Measurements from ENCODE around the gene LECT2. TPM values are rescaled to one million over a fixed set of nuclear protein-coding genes. Genes with fewer than 3 reads are reported as not detected.

Gene LECT2
- total RNA-seq, 1 donor from 2014 or later = not detected

- peak; percentile 87 for DNase-seq
- H3K27me3 Mint-ChIP-seq (ENCODE audit: unreplicated experiment) = peaks cover 3% of the 10 kb centered on the region
Measured at GRCh38 chr5:135977375-135977928, 22.7 kb upstream of the LECT2 start.

GRCh38 chr5:135976216-135976615, 21.4 kb upstream of the LECT2 start:
- TF ChIP-seq CTCF (IDR thresholded peaks at IDR 0.05; ENCODE audit: partially characterized antibody, unreplicated experiment) = no peak
- Mint-ChIP-seq H3K27me3 (ENCODE audit: unreplicated experiment) (peaks cover 3% of the 10 kb centered on the region), H3K9me3 (ENCODE audit: unreplicated experiment) (peaks cover 2% of the 10 kb centered on the region), H3K36me3 (ENCODE audit: unreplicated experiment) (no peaks in the 10 kb centered on the region), H3K4me1 (ENCODE audit: low read depth, unreplicated experiment) (no peaks in the 10 kb centered on the region), H3K27ac (ENCODE audit: unreplicated experiment) (no peak overlapping the region), H3K4me3 (ENCODE audit: unreplicated experiment) (no peak overlapping the region)
- DNase-seq = no peak

More at GRCh38 chr5:135977375-135977928, 22.7 kb upstream of the LECT2 start:
- Mint-ChIP-seq H3K9me3 (ENCODE audit: unreplicated experiment) (peaks cover 2% of the 10 kb centered on the region), H3K36me3 (ENCODE audit: unreplicated experiment) (no peaks in the 10 kb centered on the region), H3K4me1 (ENCODE audit: low read depth, unreplicated experiment) (no peaks in the 10 kb centered on the region), H3K27ac (ENCODE audit: unreplicated experiment) (no peak overlapping the region), H3K4me3 (ENCODE audit: unreplicated experiment) (no peak overlapping the region)
- peak; percentile 83 for TF ChIP-seq CTCF (IDR thresholded peaks at IDR 0.05; ENCODE audit: partially characterized antibody, unreplicated experiment)

- H3K27ac Mint-ChIP-seq (ENCODE audit: unreplicated experiment) = no peak overlapping the region
- no peaks in the 10 kb centered on the region for H3K4me1 Mint-ChIP-seq (ENCODE audit: low read depth, unreplicated experiment)
- H3K9me3 Mint-ChIP-seq (ENCODE audit: unreplicated experiment) = peaks cover 2% of the 10 kb centered on the region
- no peak for TF ChIP-seq CTCF (IDR thresholded peaks at IDR 0.05; ENCODE audit: partially characterized antibody, unreplicated experiment)
- H3K27me3 Mint-ChIP-seq (ENCODE audit: unreplicated experiment) = peaks cover 3% of the 10 kb centered on the region
- H3K4me3 Mint-ChIP-seq (ENCODE audit: unreplicated experiment) = no peak overlapping the region
- no peak for DNase-seq
- H3K36me3 Mint-ChIP-seq (ENCODE audit: unreplicated experiment) = no peaks in the 10 kb centered on the region
Measured at GRCh38 chr5:135975122-135975521, 20.3 kb upstream of the LECT2 start.

- no peak for TF ChIP-seq CTCF (IDR thresholded peaks at IDR 0.05; ENCODE audit: partially characterized antibody, unreplicated experiment)
- H3K4me1 Mint-ChIP-seq (ENCODE audit: low read depth, unreplicated experiment) = no peaks in the 10 kb centered on the region
- peaks cover 2% of the 10 kb centered on the region for H3K9me3 Mint-ChIP-seq (ENCODE audit: unreplicated experiment)
- no peak overlapping the region for H3K4me3 Mint-ChIP-seq (ENCODE audit: unreplicated experiment)
- DNase-seq = no peak
- no peaks in the 10 kb centered on the region for H3K36me3 Mint-ChIP-seq (ENCODE audit: unreplicated experiment)
- H3K27me3 Mint-ChIP-seq (ENCODE audit: unreplicated experiment) = peaks cover 3% of the 10 kb centered on the region
- no peak overlapping the region for H3K27ac Mint-ChIP-seq (ENCODE audit: unreplicated experiment)
Measured at GRCh38 chr5:135974021-135974600, 19.3 kb upstream of the LECT2 start.

GRCh38 chr5:135973323-135974020, 18.7 kb upstream of the LECT2 start:
- Mint-ChIP-seq H3K9me3 (ENCODE audit: unreplicated experiment) (peaks cover 2% of the 10 kb centered on the region), H3K4me3 (ENCODE audit: unreplicated experiment) (no peak overlapping the region)

More at GRCh38 chr5:135973323-135974020, 18.7 kb upstream of the LECT2 start:
- Mint-ChIP-seq H3K27me3 (ENCODE audit: unreplicated experiment) (peaks cover 3% of the 10 kb centered on the region), H3K36me3 (ENCODE audit: unreplicated experiment) (no peaks in the 10 kb centered on the region), H3K27ac (ENCODE audit: unreplicated experiment) (no peak overlapping the region), H3K4me1 (ENCODE audit: low read depth, unreplicated experiment) (no peaks in the 10 kb centered on the region)
- no peak for DNase-seq
- TF ChIP-seq CTCF (IDR thresholded peaks at IDR 0.05; ENCODE audit: partially characterized antibody, unreplicated experiment) = no peak
